WI38 (cell line): Measurements from ENCODE around the gene SMIM35.

ENCODE experiments used
- H3K4me3 ChIP-seq: 2 replicates; pipeline ENCODE4 v1.5.1; 2011; ENCODE audit warnings: low read depth, mild to moderate bottlenecking, control low read depth, low read length
- CTCF ChIP-seq: IDR thresholded peaks from 2 replicates; pipeline ENCODE4 v1.5.1; 2012; ENCODE audit warnings: low read depth, mild to moderate bottlenecking, control low read depth, low read length

Gene SMIM35

GRCh38 chr11:118108513-118108912 is 21.8 kb upstream of the SMIM35 start:
- TF ChIP-seq CTCF: no peak
- H3K4me3 ChIP-seq: no peak overlapping the region

GRCh38 chr11:118106789-118107335 is 20.1 kb upstream of the SMIM35 start:
- no peak overlapping the region for H3K4me3 ChIP-seq
- TF ChIP-seq CTCF: no peak

GRCh38 chr11:118105657-118106305 is 19.0 kb upstream of the SMIM35 start:
- H3K4me3 ChIP-seq: no peak overlapping the region
- TF ChIP-seq CTCF: no peak

- no peak for TF ChIP-seq CTCF
- H3K4me3 ChIP-seq: no peak overlapping the region
Measured at GRCh38 chr11:118104491-118104890, 17.7 kb upstream of the SMIM35 start.

GRCh38 chr11:118102721-118103261 is 16.0 kb upstream of the SMIM35 start:
- no peak for TF ChIP-seq CTCF
- H3K4me3 ChIP-seq: no peak overlapping the region

GRCh38 chr11:118100691-118101232 is 14.0 kb upstream of the SMIM35 start:
- no peak for TF ChIP-seq CTCF
- H3K4me3 ChIP-seq: no peak overlapping the region
